Fibroblast of lung (primary cell): Measurements from ENCODE around the gene PACC1. TPM values are rescaled to one million over a fixed set of nuclear protein-coding genes. Genes with fewer than 3 reads are reported as not detected.

Source experiments
- DNase-seq, 2 donors: peaks; one replicate each; pipeline versions ENCODE4 v3.0.0 to v3.0.0-alpha.2; 2010; ENCODE audit warnings: low read depth in 2 of 2
- H2AFZ ChIP-seq: 2 replicates; pipeline ENCODE4 v1.5.1; 2012; ENCODE audit warnings: low read length, control low read depth, inconsistent platforms
- H3K27ac ChIP-seq: 2 replicates; pipeline ENCODE4 v1.5.1; 2011; ENCODE audit warnings: low read length, control low read depth; ENCODE audit not compliant: insufficient read depth
- H3K27me3 ChIP-seq: 2 replicates; pipeline ENCODE4 v1.5.1; 2011; ENCODE audit warnings: mild to moderate bottlenecking, low read length; ENCODE audit not compliant: control insufficient read depth, insufficient read depth
- H3K36me3 ChIP-seq: 2 replicates; pipeline ENCODE4 v1.5.1; 2011; ENCODE audit warnings: low read length; ENCODE audit not compliant: control insufficient read depth, insufficient read depth
- H3K4me1 ChIP-seq: 2 replicates; pipeline ENCODE4 v1.5.1; 2011; ENCODE audit warnings: low read length; ENCODE audit not compliant: control insufficient read depth, insufficient read depth; ENCODE audit errors: extremely low read depth
- H3K4me2 ChIP-seq: 2 replicates; pipeline ENCODE4 v1.5.1; 2011; ENCODE audit warnings: low read length, control low read depth; ENCODE audit not compliant: insufficient read depth; ENCODE audit errors: extremely low read depth
- H3K4me3 ChIP-seq, 4 experiments: fragments of 200-600 bp in 1 of 4; sonication (generic) in 1 of 4; replicated peaks in 1 of 4; 2 replicates each; pipeline ENCODE4 v1.5.1; 2011 to 2016; ENCODE audit warnings: low read length in 4 of 4, low read depth in 3 of 4, mild to moderate bottlenecking in 3 of 4, control low read depth in 2 of 4, inconsistent platforms in 1 of 4, mixed read lengths in 1 of 4; ENCODE audit not compliant: insufficient read depth in 1 of 4; ENCODE audit errors: control extremely low read depth in 1 of 4
- H3K79me2 ChIP-seq: 2 replicates; pipeline ENCODE4 v1.5.1; 2012; ENCODE audit warnings: mild to moderate bottlenecking, low read length, inconsistent platforms; ENCODE audit not compliant: control insufficient read depth, insufficient read depth
- H3K9ac ChIP-seq: 2 replicates; pipeline ENCODE4 v1.5.1; 2011; ENCODE audit warnings: mild to moderate bottlenecking, low read length, control low read depth; ENCODE audit not compliant: insufficient read depth
- H3K9me3 ChIP-seq: 2 replicates; pipeline ENCODE4 v1.5.1; 2012; ENCODE audit warnings: low read depth, low read length; ENCODE audit not compliant: control insufficient read depth, insufficient read depth
- H4K20me1 ChIP-seq: 2 replicates; pipeline ENCODE4 v1.5.1; 2011; ENCODE audit warnings: low read length; ENCODE audit not compliant: control insufficient read depth, insufficient read depth; ENCODE audit errors: extremely low read depth
- EZH2 ChIP-seq: IDR thresholded peaks from 2 replicates; pipeline ENCODE4 v1.5.1; 2012; ENCODE audit warnings: low read length, control low read depth, mild to moderate bottlenecking; ENCODE audit errors: missing control alignments
- polyA plus RNA-seq, 2 donors: library from polyadenylated mRNA; depleted of rRNA in 1 of 2; stranded (reverse) in 1 of 2; unstranded in 1 of 2; fragments of >200 nt; gene quantifications; 2 replicates each; pipeline ENCODE4 v1.2.1, GENCODE V29; 2011 to 2012; ENCODE audit warnings: missing spikeins in 1 of 2
- total RNA-seq: library from RNA; depleted of rRNA; stranded (reverse); fragments of >200 nt; gene quantifications from 2 replicates; pipeline ENCODE4 v1.2.1, GENCODE V29; 2014
- TF ChIP-seq, protein P1 (sequence below), 2 donors: IDR thresholded peaks in 1 of 2; conservative IDR thresholded peaks in 1 of 2; 1 replicate in 1 of 2; 2 replicates in 1 of 2; pipeline ENCODE4 v1.5.1; 2011 to 2012; ENCODE audit warnings: low read length in 2 of 2, control low read depth in 1 of 2, inconsistent platforms in 1 of 2, low read depth in 1 of 2, mild to moderate bottlenecking in 1 of 2

Gene PACC1
- total and polyA plus RNA-seq, 2 donors (not counting 1 experiment from before 2014, with no cell fraction given), result 5.7 to 16.0 TPM

DNA sequence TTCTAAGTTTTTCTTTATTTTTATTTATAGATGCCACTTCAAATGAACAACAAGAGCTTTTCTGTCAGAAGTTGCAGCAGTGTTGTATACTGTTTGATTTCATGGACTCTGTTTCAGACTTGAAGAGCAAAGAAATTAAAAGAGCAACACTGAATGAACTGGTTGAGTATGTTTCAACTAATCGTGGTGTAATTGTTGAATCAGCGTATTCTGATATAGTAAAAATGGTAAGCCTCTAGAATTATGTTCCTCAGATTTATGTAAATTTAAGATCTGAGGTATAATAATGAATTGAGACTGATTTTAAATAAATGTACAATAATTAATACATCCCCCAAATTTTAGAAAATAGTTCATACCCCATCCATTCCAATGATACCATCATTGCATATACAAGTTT, 85.6 kb downstream of the PACC1 start:
- no peaks in the 10 kb centered on the region for H3K27me3 ChIP-seq
- TF ChIP-seq, protein P1, sequence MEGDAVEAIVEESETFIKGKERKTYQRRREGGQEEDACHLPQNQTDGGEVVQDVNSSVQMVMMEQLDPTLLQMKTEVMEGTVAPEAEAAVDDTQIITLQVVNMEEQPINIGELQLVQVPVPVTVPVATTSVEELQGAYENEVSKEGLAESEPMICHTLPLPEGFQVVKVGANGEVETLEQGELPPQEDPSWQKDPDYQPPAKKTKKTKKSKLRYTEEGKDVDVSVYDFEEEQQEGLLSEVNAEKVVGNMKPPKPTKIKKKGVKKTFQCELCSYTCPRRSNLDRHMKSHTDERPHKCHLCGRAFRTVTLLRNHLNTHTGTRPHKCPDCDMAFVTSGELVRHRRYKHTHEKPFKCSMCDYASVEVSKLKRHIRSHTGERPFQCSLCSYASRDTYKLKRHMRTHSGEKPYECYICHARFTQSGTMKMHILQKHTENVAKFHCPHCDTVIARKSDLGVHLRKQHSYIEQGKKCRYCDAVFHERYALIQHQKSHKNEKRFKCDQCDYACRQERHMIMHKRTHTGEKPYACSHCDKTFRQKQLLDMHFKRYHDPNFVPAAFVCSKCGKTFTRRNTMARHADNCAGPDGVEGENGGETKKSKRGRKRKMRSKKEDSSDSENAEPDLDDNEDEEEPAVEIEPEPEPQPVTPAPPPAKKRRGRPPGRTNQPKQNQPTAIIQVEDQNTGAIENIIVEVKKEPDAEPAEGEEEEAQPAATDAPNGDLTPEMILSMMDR (conservative IDR thresholded peaks at IDR 0.05 in 1 of 2, IDR thresholded peaks at IDR 0.05 in 1 of 2; ENCODE audit: low read depth in 1 of 2, low read length in 2 of 2), result no peak
- TF ChIP-seq EZH2, result no peak
- no peaks in the 10 kb centered on the region for H3K4me1 ChIP-seq
- H4K20me1 ChIP-seq, result no peaks in the 10 kb centered on the region
- no peak for DNase-seq
- H3K4me2 ChIP-seq, result no peak overlapping the region
- H3K9ac ChIP-seq, result no peak overlapping the region
- H2AFZ ChIP-seq, result no peak overlapping the region
- H3K36me3 ChIP-seq, result no peaks in the 10 kb centered on the region
- no peak overlapping the region for H3K4me3 ChIP-seq
- H3K79me2 ChIP-seq, result no peaks in the 10 kb centered on the region
- no peaks in the 10 kb centered on the region for H3K9me3 ChIP-seq
- H3K27ac ChIP-seq, result no peak overlapping the region

- TF ChIP-seq, protein P1 (conservative IDR thresholded peaks at IDR 0.05 in 1 of 2, IDR thresholded peaks at IDR 0.05 in 1 of 2; ENCODE audit: low read depth in 1 of 2, low read length in 2 of 2), result no peak
- no peak for TF ChIP-seq EZH2
- Histone ChIP-seq H2AFZ (no peak overlapping the region), H3K4me3 (no peak overlapping the region), H3K9ac (no peak overlapping the region), H3K27ac (no peak overlapping the region), H3K4me1 (no peaks in the 10 kb centered on the region), H3K79me2 (no peaks in the 10 kb centered on the region), H3K9me3 (no peaks in the 10 kb centered on the region), H3K36me3 (no peaks in the 10 kb centered on the region), H3K27me3 (no peaks in the 10 kb centered on the region), H4K20me1 (no peaks in the 10 kb centered on the region), H3K4me2 (no peak overlapping the region)
- DNase-seq, result peak; percentile 25 to 49
These were observed 86.4 kb downstream of the PACC1 start for GRCh38 chr1:212328248-212328647.

DNA sequence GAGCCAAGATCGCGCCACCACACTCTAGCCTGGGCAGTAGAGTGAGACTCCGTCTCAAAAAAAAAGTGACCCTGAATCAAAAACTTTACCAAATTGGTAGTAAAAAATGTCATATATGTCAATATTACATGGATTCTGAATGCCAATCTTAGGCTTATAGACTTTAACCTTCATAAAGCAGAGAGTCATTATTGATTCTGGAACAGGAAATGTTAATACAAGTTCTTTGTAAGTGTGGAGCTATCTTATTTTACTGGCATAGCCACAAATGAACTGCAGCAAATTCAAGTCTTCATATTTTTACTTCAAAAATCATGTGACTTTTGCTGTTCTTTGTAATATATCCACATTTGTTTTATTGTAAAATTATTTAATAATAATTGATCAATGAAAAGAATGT, 88.1 kb downstream of the PACC1 start:
- DNase-seq, result no peak
- no peaks in the 10 kb centered on the region for H3K36me3 ChIP-seq
- H3K27me3 ChIP-seq, result no peaks in the 10 kb centered on the region
- H3K9me3 ChIP-seq, result no peaks in the 10 kb centered on the region
- no peak overlapping the region for H3K4me2 ChIP-seq
- no peak overlapping the region for H3K9ac ChIP-seq
- H2AFZ ChIP-seq, result no peak overlapping the region
- TF ChIP-seq EZH2, result no peak
- TF ChIP-seq, protein P1 (conservative IDR thresholded peaks at IDR 0.05 in 1 of 2, IDR thresholded peaks at IDR 0.05 in 1 of 2; ENCODE audit: low read depth in 1 of 2, low read length in 2 of 2), result no peak
- no peak overlapping the region for H3K4me3 ChIP-seq
- H4K20me1 ChIP-seq, result no peaks in the 10 kb centered on the region
- H3K4me1 ChIP-seq, result no peaks in the 10 kb centered on the region
- no peak overlapping the region for H3K27ac ChIP-seq
- no peaks in the 10 kb centered on the region for H3K79me2 ChIP-seq
